Lung (tissue), 12 donors: ENCODE data around the gene OR7A10. TPM values are rescaled to one million over a fixed set of nuclear protein-coding genes. Genes with fewer than 3 reads are reported as not detected.

Source experiments
- ATAC-seq: fragments of 200-7000 bp; cut with Tn5 transposase; one replicate; pipeline ENCODE4 v1.9.1; 2020; ENCODE audit warnings: moderate number of reproducible peaks; ENCODE audit not compliant: insufficient read depth, low FRiP score
- DNase-seq, 3 donors: peaks; one replicate each; pipeline ENCODE4 v3.0.0-alpha.2; 2013 to 2017
- H3K27ac ChIP-seq, 2 donors: one replicate each; pipeline ENCODE4 v1.5.1; 2013; ENCODE audit warnings: mild to moderate bottlenecking in 2 of 2, moderate library complexity in 2 of 2, control low read depth in 1 of 2, inconsistent platforms in 1 of 2, low read depth in 1 of 2, low read length in 1 of 2
- H3K27me3 ChIP-seq, 3 donors: one replicate each; pipeline ENCODE4 v1.5.1; 2013; ENCODE audit warnings: low read length in 2 of 3; ENCODE audit not compliant: control insufficient read depth in 3 of 3, insufficient read depth in 3 of 3
- H3K36me3 ChIP-seq, 4 donors: one replicate each; pipeline ENCODE4 v1.5.1; 2013; ENCODE audit warnings: low read length in 4 of 4, mild to moderate bottlenecking in 1 of 4, moderate library complexity in 1 of 4; ENCODE audit not compliant: control insufficient read depth in 4 of 4, insufficient read depth in 4 of 4
- H3K4me1 ChIP-seq, 5 donors: one replicate each; pipeline ENCODE4 v1.5.1; 2013; ENCODE audit warnings: low read length in 5 of 5, mild to moderate bottlenecking in 2 of 5, moderate library complexity in 1 of 5; ENCODE audit not compliant: control insufficient read depth in 5 of 5, insufficient read depth in 5 of 5
- H3K4me3 ChIP-seq: one replicate; pipeline ENCODE4 v1.5.1; 2013; ENCODE audit warnings: mild to moderate bottlenecking, control low read depth, moderate library complexity
- H3K9ac ChIP-seq, 2 donors: one replicate each; pipeline ENCODE4 v1.5.1; 2013; ENCODE audit warnings: low read length in 2 of 2, control low read depth in 1 of 2; ENCODE audit not compliant: insufficient read depth in 1 of 2
- H3K9me3 ChIP-seq, 4 donors: one replicate each; pipeline ENCODE4 v1.5.1; 2013; ENCODE audit warnings: low read length in 3 of 4, mild to moderate bottlenecking in 1 of 4, moderate library complexity in 1 of 4; ENCODE audit not compliant: control insufficient read depth in 4 of 4, insufficient read depth in 3 of 4
- CTCF ChIP-seq: IDR thresholded peaks from 2 replicates; pipeline ENCODE4 v1.5.1; 2012; ENCODE audit warnings: mild to moderate bottlenecking; ENCODE audit errors: control extremely low read depth, extremely low read depth
- WGBS, 2 donors: extraction: QIAGEN DNeasy Blood & Tissue Kit; methylation state at CpG; one replicate each; pipeline ENCODE4 v1.1.7; 2013; 5-methylcytosine and 5-hydroxymethylcytosine counted together
- polyA plus RNA-seq, 2 donors: library from polyadenylated mRNA; stranded (reverse); fragments of 200-250 nt; gene quantifications; one replicate each; pipeline ENCODE4 v1.2.1, GENCODE V29; 2013
- total RNA-seq, 2 donors: library from RNA; depleted of rRNA in 1 of 2; stranded (reverse); fragments of >200 nt in 1 of 2; gene quantifications; one replicate each; pipeline ENCODE4 v1.2.1, GENCODE V29; 2014 to 2021
- donor health status: control.
- donor health status: control.
- donor health status: Bipolar disorder and iron deficiency.
- donor health status: healthy.
- donor health status: DM: yes; HTN: yes; CAD: no.

Gene OR7A10
- total and polyA plus RNA-seq, 4 donors = not detected

GRCh38 chr19:14886032-14886431, 37.3 kb upstream of the OR7A10 start, which contains the start of gene OR7A17:
OR7A17 (minus strand) TSS chr19:14886132; CDS start chr19:14881355, 4,777 bp downstream.
- Histone ChIP-seq H3K4me3 (no peak within 1 kb of the TSS), H3K4me1 (peaks cover 0 to 4% (median 0%) of the 10 kb centered on the region in 5 donors), H3K27me3 (peaks cover 0 to 5% (median 0%) of the 10 kb centered on the region in 3 donors), H3K27ac (no peak within 1 kb of the TSS), H3K36me3 (no peaks in the 10 kb centered on the region), H3K9me3 (no peaks in the 10 kb centered on the region), H3K9ac (no peak within 1 kb of the TSS)
- TF ChIP-seq CTCF = no peak
- DNase-seq = no peak
- 61 to 79% methylated on average over 4 of the region's 4 CpGs for WGBS, 2 donors
- ATAC-seq = no peak

- Histone ChIP-seq H3K4me1 (no peaks in the 10 kb centered on the region), H3K9ac (no peak overlapping the region), H3K27ac (no peak overlapping the region), H3K9me3 (peaks cover 0 to 9% (median 0%) of the 10 kb centered on the region in 4 donors), H3K4me3 (no peak overlapping the region), H3K36me3 (no peaks in the 10 kb centered on the region), H3K27me3 (no peaks in the 10 kb centered on the region)
- ATAC-seq = no peak
- WGBS, 2 donors = 70 to 79% methylated on average over 4 of the region's 4 CpGs
- peak in 2 of 3 donors; percentile 8 to 18 for DNase-seq
- TF ChIP-seq CTCF = peak; percentile 15
Observed at GRCh38 chr19:14871619-14872230, 23.0 kb upstream of the OR7A10 start.

- Histone ChIP-seq H3K4me3 (no peak overlapping the region), H3K27ac (no peak overlapping the region), H3K4me1 (no peaks in the 10 kb centered on the region), H3K9me3 (peaks cover 0 to 12% (median 0%) of the 10 kb centered on the region in 4 donors), H3K9ac (no peak overlapping the region), H3K36me3 (no peaks in the 10 kb centered on the region), H3K27me3 (no peaks in the 10 kb centered on the region)
- DNase-seq = no peak
- WGBS, 2 donors = 77 to 85% methylated on average over 5 of the region's 5 CpGs
- ATAC-seq = no peak
- no peak for TF ChIP-seq CTCF
Observed at GRCh38 chr19:14868497-14868896, 19.8 kb upstream of the OR7A10 start.

- no peak for ATAC-seq
- H3K9me3 ChIP-seq = no peaks in the 10 kb centered on the region
- peak in 1 of 3 donors; percentile 0 for DNase-seq
- H3K4me3 ChIP-seq = no peak overlapping the region
- no peaks in the 10 kb centered on the region for H3K36me3 ChIP-seq
- no peak for TF ChIP-seq CTCF
- 71 to 72% methylated on average over 6 of the region's 6 CpGs for WGBS, 2 donors
- no peak overlapping the region for H3K9ac ChIP-seq
- no peaks in the 10 kb centered on the region for H3K4me1 ChIP-seq
- H3K27me3 ChIP-seq = no peaks in the 10 kb centered on the region
- H3K27ac ChIP-seq = no peak overlapping the region
Observed at GRCh38 chr19:14843578-14843977, 5.1 kb downstream of the OR7A10 start.
